GM20000 (cell line): ENCODE results near the gene HIRA.

ENCODE experiments used
- DNase-seq: peaks from one replicate; pipeline ENCODE4 v3.0.0; 2012; ENCODE audit warnings: low spot score
- CTCF ChIP-seq: IDR thresholded peaks from 2 replicates; pipeline ENCODE4 v1.5.1; 2012; ENCODE audit warnings: mild to moderate bottlenecking, control low read depth; ENCODE audit errors: extremely low read depth, missing control alignments

HIRA gene

GRCh38 chr22:19402642-19403191 lies 28.8 kb downstream of the HIRA start:
- TF ChIP-seq CTCF = no peak
- no peak for DNase-seq

GRCh38 chr22:19401483-19401882 lies 30.1 kb downstream of the HIRA start:
- no peak for TF ChIP-seq CTCF
- DNase-seq = no peak

GRCh38 chr22:19400881-19401280 lies 30.7 kb downstream of the HIRA start:
- TF ChIP-seq CTCF = no peak

GRCh38 chr22:19398652-19399051 lies 32.9 kb downstream of the HIRA start:
- TF ChIP-seq CTCF = no peak
- no peak for DNase-seq

More at GRCh38 chr22:19400881-19401280, 30.7 kb downstream of the HIRA start:
- no peak for DNase-seq

- TF ChIP-seq CTCF = no peak
- DNase-seq = no peak
Measured at GRCh38 chr22:19398206-19398605, 33.3 kb downstream of the HIRA start.

- no peak for TF ChIP-seq CTCF
- DNase-seq = no peak
Measured at GRCh38 chr22:19397734-19398104, 33.8 kb downstream of the HIRA start.

- no peak for DNase-seq
- TF ChIP-seq CTCF = no peak
Measured at GRCh38 chr22:19396934-19397733, 34.4 kb downstream of the HIRA start.
